Fibroblast of the aortic adventitia (primary cell): ENCODE measurements around the gene PARP4. TPM values are rescaled to one million over a fixed set of nuclear protein-coding genes. Genes with fewer than 3 reads are reported as not detected.
"Not testable (repeated sequence)": the region's sequence is repeated elsewhere in the genome, so short reads cannot be mapped to it uniquely, and the experiment has no call there.

Source experiments
- DNase-seq: peaks from one replicate; pipeline ENCODE4 v3.0.0-alpha.2; 2010; ENCODE audit warnings: low read depth
- H3K4me3 ChIP-seq: 2 replicates; pipeline ENCODE4 v1.5.1; 2011; ENCODE audit warnings: low read depth, mild to moderate bottlenecking, control low read depth, low read length, moderate library complexity
- CTCF ChIP-seq: IDR thresholded peaks from 2 replicates; pipeline ENCODE4 v1.5.1; 2011; ENCODE audit warnings: mild to moderate bottlenecking, low read length, control low read depth, inconsistent platforms; ENCODE audit not compliant: insufficient read depth
- total RNA-seq: library from RNA; depleted of rRNA; stranded (reverse); fragments of >200 nt; gene quantifications from 2 replicates; pipeline ENCODE4 v1.2.3, GENCODE V29; 2012; ENCODE audit warnings: low replicate concordance

Gene PARP4
- total RNA-seq, 1 donor = 109 TPM

GRCh38 chr13:24407844-24408243 lies 104.7 kb downstream of the PARP4 start:
- no peak for DNase-seq
- no peak for TF ChIP-seq CTCF
- no peak overlapping the region for H3K4me3 ChIP-seq

- H3K4me3 ChIP-seq = no peak overlapping the region
- DNase-seq = no peak
- no peak for TF ChIP-seq CTCF
Measured at GRCh38 chr13:24406524-24406923, 106.1 kb downstream of the PARP4 start.

GRCh38 chr13:24396821-24397220 lies 115.8 kb downstream of the PARP4 start:
- DNase-seq = no peak
- H3K4me3 ChIP-seq = no peak overlapping the region
- TF ChIP-seq CTCF = no peak

- H3K4me3 ChIP-seq = no peak overlapping the region
- no peak for DNase-seq
- TF ChIP-seq CTCF = no peak
Measured at GRCh38 chr13:24392972-24393371, 119.6 kb downstream of the PARP4 start.

GRCh38 chr13:24391771-24392683 lies 120.6 kb downstream of the PARP4 start:
- DNase-seq = not testable (repeated sequence)

GRCh38 chr13:24390795-24391194 lies 121.8 kb downstream of the PARP4 start:
- not testable (repeated sequence) for H3K4me3 ChIP-seq, DNase-seq

More at GRCh38 chr13:24391771-24392683, 120.6 kb downstream of the PARP4 start:
- H3K4me3 ChIP-seq = not testable (repeated sequence)

GRCh38 chr13:24389506-24389905 lies 123.1 kb downstream of the PARP4 start:
- no peak overlapping the region for H3K4me3 ChIP-seq
- TF ChIP-seq CTCF = no peak
- no peak for DNase-seq

- DNase-seq, H3K4me3 ChIP-seq: not testable (repeated sequence)
Measured at GRCh38 chr13:24388743-24389142, 123.8 kb downstream of the PARP4 start.
